Stimulated activated CD4-positive, alpha-beta T cell treated with anti-CD3 and anti-CD28 coated beads, Interleukin-2, amount 100 ng/mL, for 48 hours (primary cell): ENCODE data around the gene EIF3I.
A peak's percentile ranks its signal among the peaks of the same experiment; 100 is the strongest.

Experiments
- DNase-seq, 2 donors: peaks; one replicate each; pipeline ENCODE4 v3.0.0-alpha.2; 2020

EIF3I gene

GRCh38 chr1:32266921-32267591 lies 44.8 kb downstream of the EIF3I start:
- no peak for DNase-seq

DNA sequence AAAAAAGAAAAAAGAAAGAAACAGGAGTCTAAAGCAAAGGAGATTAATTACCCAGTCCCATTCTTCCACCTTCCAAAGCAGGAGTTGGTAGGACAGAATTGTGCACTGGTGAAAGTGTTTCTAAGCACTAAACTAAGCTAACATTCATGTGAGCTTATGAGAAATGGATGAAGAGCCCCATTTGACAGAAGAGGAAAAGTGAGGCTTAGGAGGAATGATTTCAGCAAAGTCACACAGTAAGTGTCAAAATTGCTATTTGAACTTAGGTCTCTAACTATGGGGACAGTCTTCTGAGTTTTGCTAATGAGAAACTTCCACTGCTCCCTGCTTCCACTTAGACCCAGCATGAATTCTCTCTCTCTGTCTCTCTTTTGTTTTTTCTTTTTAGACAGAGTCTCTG lies 47.5 kb downstream of the EIF3I start:
- no peak for DNase-seq

GRCh38 chr1:32272557-32273390 lies 50.6 kb downstream of the EIF3I start:
- no peak for DNase-seq

GRCh38 chr1:32273391-32274208 lies 51.4 kb downstream of the EIF3I start:
- peak; percentile 55 to 61 for DNase-seq

DNA sequence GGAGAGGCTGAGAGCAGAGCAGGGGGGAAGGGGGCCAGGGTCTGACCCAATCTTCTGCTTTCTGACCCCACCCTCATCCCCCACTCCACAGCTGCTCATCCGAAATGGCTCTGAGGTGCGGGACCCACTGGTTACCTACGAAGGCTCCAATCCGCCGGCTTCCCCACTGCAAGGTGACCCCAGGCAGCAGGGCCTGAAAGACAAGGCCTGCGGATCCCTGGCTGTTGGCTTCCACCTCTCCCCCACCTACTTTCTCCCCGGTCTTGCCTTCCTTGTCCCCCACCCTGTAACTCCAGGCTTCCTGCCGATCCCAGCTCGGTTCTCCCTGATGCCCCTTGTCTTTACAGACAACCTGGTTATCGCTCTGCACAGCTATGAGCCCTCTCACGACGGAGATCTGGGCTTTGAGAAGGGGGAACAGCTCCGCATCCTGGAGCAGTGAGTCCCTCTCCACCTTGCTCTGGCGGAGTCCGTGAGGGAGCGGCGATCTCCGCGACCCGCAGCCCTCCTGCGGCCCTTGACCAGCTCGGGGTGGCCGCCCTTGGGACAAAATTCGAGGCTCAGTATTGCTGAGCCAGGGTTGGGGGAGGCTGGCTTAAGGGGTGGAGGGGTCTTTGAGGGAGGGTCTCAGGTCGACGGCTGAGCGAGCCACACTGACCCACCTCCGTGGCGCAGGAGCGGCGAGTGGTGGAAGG lies 52.6 kb downstream of the EIF3I start:
- DNase-seq: no peak

DNA sequence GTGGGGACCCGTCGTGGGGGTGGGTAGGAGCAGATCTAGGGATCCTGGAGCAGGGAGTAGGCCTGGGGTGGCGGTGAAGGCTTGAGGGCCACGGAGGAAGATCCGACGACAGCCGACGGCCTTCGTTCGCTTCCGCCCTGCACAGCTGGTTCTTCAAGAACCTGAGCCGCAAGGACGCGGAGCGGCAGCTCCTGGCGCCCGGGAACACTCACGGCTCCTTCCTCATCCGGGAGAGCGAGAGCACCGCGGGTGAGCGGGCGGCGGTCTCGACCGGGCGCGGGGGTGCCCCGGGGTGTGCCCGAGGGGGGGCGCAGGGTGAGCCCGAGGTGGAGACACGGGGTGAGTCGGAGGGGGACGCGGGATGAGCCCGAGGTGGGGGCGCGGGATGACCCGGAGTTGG lies 53.2 kb downstream of the EIF3I start:
- no peak for DNase-seq

GRCh38 chr1:32276032-32276782 lies 54.0 kb downstream of the EIF3I start:
- no peak for DNase-seq
